Hepatic stellate cell (primary cell): ENCODE data around the gene IFNG.

ENCODE experiments used
- DNase-seq: peaks from one replicate; pipeline ENCODE4 v3.0.0; 2011; ENCODE audit warnings: low spot score

IFNG gene

DNA sequence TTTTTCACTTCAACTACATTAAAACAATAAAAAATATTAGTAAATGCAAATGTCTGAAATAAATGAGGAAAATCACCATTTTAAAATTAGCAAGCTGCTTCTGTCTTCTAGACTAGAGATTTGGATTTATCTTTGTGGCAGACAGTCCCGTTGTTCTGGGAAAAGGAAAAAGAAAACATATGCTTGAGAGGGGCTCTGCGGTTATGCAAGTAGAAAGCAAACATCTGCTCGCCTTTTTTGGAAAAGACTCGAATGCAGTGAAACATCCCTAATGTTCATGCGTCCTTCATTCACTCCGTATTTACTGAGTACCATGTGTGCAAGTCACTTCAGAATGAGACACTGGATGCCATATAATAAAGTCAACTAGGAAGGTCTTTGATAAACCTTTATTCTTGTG is 44.9 kb downstream of the IFNG start:
- no peak for DNase-seq

DNA sequence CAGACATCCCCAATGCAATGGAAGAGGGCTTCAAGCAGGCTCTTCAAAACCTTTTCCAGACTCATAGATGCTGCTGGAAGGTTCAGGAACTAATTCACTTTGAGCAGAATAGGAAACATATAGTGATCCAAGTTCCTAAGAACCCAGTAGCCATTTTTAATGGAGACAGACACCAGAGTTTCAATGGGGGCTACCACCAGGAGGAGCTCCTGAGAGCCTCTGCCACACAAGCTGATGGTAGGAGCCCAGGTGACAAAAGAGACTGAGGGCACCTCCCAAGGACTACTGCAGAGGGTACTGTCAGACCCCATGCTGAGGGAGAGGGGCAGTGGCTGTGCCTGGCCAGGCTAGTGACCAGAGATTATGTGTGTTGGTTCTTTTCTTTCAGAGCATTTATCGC is 45.9 kb downstream of the IFNG start:
- DNase-seq: no peak

DNA sequence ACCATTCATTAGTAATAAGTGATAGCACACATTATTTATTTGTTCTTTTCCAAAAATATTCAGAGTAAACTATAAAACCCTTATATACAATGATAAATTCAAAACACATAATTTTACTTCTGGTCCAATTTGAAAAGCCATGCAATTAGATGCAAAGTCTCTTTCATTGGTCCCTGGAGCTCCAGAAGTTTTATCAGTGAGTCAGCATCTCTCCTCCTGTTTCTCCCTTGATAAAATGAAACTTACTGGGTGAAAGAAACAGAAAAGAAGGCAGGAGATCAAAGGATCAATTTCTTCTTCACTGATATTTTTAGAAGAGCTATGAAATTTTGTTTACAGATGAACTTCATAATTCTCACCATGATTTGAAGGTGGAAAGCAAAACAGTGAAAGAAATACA is 47.5 kb downstream of the IFNG start:
- no peak for DNase-seq

DNA sequence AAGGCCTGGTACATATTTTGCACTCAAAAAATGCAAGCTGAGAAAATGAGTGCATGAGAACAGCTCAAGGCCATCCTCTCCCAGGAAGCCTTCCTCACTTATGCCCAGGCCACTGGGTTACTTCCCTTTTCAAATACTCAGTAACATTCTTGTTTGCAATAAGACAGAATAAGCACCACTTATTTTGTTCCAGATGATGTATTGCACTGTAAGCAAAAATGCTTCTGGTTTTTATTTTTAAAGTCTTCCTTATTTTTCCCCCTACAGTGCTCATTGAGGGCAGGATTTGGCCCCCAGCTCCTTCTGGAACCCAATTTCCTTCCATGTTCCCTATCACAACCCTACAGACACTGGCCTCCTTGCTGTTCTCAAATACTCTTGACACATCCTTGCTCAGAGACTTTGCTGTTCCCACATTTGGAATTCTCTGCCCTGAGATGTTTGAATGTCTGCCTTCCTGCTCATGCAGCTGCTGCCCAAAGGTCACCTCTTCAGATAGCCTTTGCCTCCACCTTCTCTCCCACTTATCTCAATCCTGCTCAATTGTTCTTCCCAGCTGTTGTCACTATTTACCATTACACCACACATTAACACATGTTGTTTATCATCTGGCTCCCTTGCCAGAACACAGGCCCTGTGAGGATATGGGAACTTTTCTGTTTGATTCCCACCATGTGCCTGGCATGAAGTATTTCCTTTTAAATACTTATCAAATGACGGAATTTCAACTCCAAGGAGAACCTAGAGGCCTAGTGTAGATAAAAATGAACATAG is 49.9 kb downstream of the IFNG start:
- no peak for DNase-seq

DNA sequence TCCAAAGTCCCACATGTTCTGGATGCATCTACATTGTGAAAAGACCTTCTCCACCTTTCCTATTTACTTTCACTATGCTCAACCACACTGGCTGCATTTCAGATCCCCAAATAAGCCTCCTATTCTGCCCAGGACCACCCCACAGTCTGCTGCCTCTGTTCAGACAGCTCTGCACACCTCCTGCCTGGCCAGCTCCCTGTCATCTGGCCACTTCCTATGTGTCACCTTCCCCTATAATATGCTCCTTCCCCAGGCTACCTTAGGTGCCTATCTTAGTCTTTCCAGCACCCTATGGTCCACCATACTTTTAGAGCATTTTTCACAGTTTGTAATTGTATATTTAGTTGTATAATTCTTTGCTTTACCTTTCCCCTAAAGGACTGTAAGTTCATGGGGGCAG is 50.5 kb downstream of the IFNG start:
- DNase-seq: no peak

DNA sequence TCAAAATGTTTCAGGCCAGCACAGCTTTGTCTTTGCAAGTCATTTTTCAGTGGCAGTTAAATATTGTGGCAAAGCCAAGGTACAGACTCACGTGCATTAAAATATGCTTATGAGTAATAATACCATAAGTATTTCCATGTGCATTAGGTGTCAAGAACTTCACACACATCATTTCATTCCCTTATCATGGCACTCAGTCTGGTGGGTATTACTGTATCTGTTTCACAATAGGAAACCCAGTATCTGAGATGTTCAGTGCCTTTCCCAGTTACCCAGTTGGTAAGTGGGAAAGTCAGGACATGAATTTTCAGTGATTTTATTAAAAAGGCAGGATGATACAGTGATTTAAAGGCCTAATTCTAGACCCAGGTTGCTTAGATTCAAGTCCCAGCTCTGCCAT is 52.9 kb downstream of the IFNG start:
- no peak for DNase-seq

DNA sequence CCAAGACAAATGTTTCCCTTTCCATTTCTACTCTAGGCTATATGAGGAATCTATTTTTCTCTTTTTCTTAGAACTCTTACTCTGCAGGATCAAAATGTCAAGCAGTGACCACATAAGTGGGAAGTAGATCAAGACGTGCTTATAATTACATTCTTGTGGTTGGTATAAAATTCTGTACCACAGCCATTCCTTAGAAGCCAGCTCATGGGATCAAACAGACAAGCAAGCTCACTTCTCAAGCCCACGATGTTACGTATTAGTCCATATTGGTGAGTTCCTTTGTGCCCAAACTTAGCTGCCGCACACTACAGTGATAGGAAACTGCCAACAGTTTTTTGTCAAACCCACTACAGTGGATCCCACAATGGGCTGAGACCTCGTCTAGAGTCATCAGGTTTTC is 53.4 kb downstream of the IFNG start:
- no peak for DNase-seq
